B cell (primary cell): ENCODE results near the gene LAMA3.

Experiments
- CTCF ChIP-seq: fragments of 200-600 bp; IDR thresholded peaks from one replicate; pipeline ENCODE4 v1.8.0; 2022; ENCODE audit warnings: antibody characterized with exemption, mild to moderate bottlenecking
- EZH2 ChIP-seq: IDR thresholded peaks from 2 replicates; pipeline ENCODE4 v1.6.1; 2012; ENCODE audit warnings: borderline replicate concordance, low read depth, mild to moderate bottlenecking, moderate library complexity, low read length; ENCODE audit not compliant: insufficient read depth, poor library complexity, severe bottlenecking

- no peak for TF ChIP-seq CTCF
- no peak for TF ChIP-seq EZH2
Measured at GRCh38 chr18:24003903-24004640, 314.8 kb downstream of the LAMA3 start.
